Esophagus (tissue), 2 donors: ENCODE data around the gene NECTIN2. TPM values are rescaled to one million over a fixed set of nuclear protein-coding genes. Genes with fewer than 3 reads are reported as not detected.
A peak's percentile ranks its signal among the peaks of the same experiment; 100 is the strongest.
"Not testable (repeated sequence)": the region's sequence is repeated elsewhere in the genome, so short reads cannot be mapped to it uniquely, and the experiment has no call there.

Experiments
- H3K27ac ChIP-seq, 2 donors: one replicate each; pipeline ENCODE4 v1.5.1; 2013; ENCODE audit warnings: low read depth in 2 of 2, mild to moderate bottlenecking in 2 of 2, inconsistent platforms in 1 of 2, low read length in 1 of 2, moderate library complexity in 1 of 2
- H3K27me3 ChIP-seq, 2 donors: one replicate each; pipeline ENCODE4 v1.6.1; 2013; ENCODE audit warnings: low read length in 2 of 2, control low read depth in 1 of 2, mild to moderate bottlenecking in 1 of 2; ENCODE audit not compliant: insufficient read depth in 2 of 2, control insufficient read depth in 1 of 2
- H3K36me3 ChIP-seq, 2 donors: one replicate each; pipeline ENCODE4 v1.6.1; 2013; ENCODE audit warnings: low read length in 1 of 2; ENCODE audit not compliant: control insufficient read depth in 2 of 2, insufficient read depth in 2 of 2
- H3K4me1 ChIP-seq, 2 donors: one replicate each; pipeline ENCODE4 v1.6.1; 2013; ENCODE audit warnings: low read length in 1 of 2; ENCODE audit not compliant: control insufficient read depth in 2 of 2, insufficient read depth in 2 of 2
- H3K4me3 ChIP-seq, 2 donors: one replicate each; pipeline ENCODE4 v1.5.1; 2013; ENCODE audit warnings: low read length in 2 of 2, mild to moderate bottlenecking in 2 of 2, low read depth in 1 of 2, moderate library complexity in 1 of 2
- H3K9me3 ChIP-seq, 2 donors: one replicate each; pipeline ENCODE4 v1.6.1; 2013; ENCODE audit warnings: mild to moderate bottlenecking in 2 of 2, low read depth in 1 of 2, low read length in 1 of 2, moderate library complexity in 1 of 2; ENCODE audit not compliant: control insufficient read depth in 2 of 2, insufficient read depth in 1 of 2
- WGBS, 2 donors: extraction: QIAGEN DNeasy Blood & Tissue Kit; methylation state at CpG; one replicate each; pipeline ENCODE4 v1.1.7; 2013; 5-methylcytosine and 5-hydroxymethylcytosine counted together
- polyA plus RNA-seq, 2 donors: library from polyadenylated mRNA; stranded (reverse); fragments of 200-250 nt; gene quantifications; one replicate each; pipeline ENCODE4 v1.2.3, GENCODE V29; 2013
- donor health status: healthy with polysubstance abuse.
- donor health status: Bipolar disorder and iron deficiency.

Gene NECTIN2
- polyA plus RNA-seq, 2 donors, result 58.7 to 60.9 TPM

DNA sequence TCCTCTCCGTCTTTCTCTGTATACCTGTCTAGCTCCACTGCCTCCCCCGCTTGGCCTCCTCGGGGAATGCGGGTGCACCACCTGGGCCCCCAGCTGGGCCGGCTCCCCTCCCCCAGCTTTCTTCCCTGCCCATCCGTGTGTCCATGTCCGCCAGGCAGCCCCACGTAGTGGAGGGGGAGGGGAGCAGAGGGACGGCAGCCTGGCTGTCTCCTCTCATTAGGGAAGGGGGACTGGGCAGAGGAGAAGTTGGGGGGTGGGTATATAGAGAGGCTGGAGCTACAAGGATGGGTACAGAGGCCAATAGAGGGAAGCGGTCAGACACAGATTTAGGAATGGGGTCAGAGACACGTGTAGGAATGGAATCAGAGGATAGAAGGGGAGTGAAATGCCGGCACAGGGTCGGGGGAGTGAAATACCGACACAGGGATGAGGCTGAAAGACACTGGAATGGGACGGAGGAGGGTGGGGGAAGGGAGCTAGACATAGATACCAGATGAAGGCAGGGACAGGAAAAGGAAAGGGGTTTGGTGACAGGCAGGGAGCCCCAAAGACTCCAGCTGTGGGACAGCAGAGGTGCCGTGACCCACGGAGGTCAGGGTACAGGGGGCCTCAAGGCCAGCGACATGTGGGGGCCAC is 2.8 kb downstream of the NECTIN2 start:
- no peaks in the 10 kb centered on the region for H3K27me3 ChIP-seq
- WGBS, 2 donors, result 41 to 45% methylated on average over 16 to 18 of the region's 18 CpGs
- peak overlapping the region; percentile 89 to 94 for H3K27ac ChIP-seq
- H3K4me1 ChIP-seq, result peaks cover 6 to 15% of the 10 kb centered on the region in 2 donors
- H3K4me3 ChIP-seq, result peak overlapping the region in 1 of 2 donors; percentile 13
- H3K36me3 ChIP-seq, result no peaks in the 10 kb centered on the region
- no peaks in the 10 kb centered on the region for H3K9me3 ChIP-seq

DNA sequence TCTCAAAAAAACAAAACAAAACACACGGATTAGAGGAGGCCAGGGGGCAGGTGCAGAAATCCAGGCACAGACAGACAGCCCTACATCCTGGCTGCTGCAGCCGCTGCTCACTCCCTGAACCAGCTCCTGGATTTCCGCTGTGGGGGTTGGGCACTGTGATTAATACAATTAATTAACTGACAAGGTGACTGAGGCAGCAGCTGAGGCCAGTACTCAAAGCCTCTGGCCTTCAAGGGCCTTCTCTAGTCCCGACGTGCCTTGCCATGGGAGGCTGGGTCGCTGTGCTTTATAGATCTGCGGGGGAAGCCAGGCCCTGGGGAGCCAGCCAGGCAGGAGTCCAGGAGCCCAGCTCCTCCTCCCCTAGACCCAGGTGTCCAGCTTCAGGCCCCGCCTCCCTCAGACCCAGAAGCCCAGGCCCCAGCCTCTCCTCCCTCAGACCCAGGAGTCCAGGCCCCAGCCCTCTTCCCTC is 4.6 kb downstream of the NECTIN2 start:
- H3K4me3 ChIP-seq, result no peak overlapping the region
- no peaks in the 10 kb centered on the region for H3K36me3 ChIP-seq
- 57 to 66% methylated on average over 8 of the region's 8 CpGs for WGBS, 2 donors
- no peaks in the 10 kb centered on the region for H3K9me3 ChIP-seq
- H3K27me3 ChIP-seq, result no peaks in the 10 kb centered on the region
- peaks cover 6 to 15% of the 10 kb centered on the region in 2 donors for H3K4me1 ChIP-seq
- H3K27ac ChIP-seq, result peak overlapping the region in 1 of 2 donors; percentile 26

- H3K4me3 ChIP-seq, result no peak overlapping the region
- H3K36me3 ChIP-seq, result no peaks in the 10 kb centered on the region
- H3K27me3 ChIP-seq, result no peaks in the 10 kb centered on the region
- no peak overlapping the region for H3K27ac ChIP-seq
- no peaks in the 10 kb centered on the region for H3K9me3 ChIP-seq
- WGBS, 2 donors, result 78 to 79% methylated on average over 2 of the region's 2 CpGs
- H3K4me1 ChIP-seq, result peaks cover 6 to 15% of the 10 kb centered on the region in 2 donors
These were observed 5.3 kb downstream of the NECTIN2 start for GRCh38 chr19:44851427-44851826.

- Histone ChIP-seq H3K27me3 (no peaks in the 10 kb centered on the region), H3K36me3 (peaks cover 0 to 7% of the 10 kb centered on the region in 2 donors), H3K9me3 (no peaks in the 10 kb centered on the region), H3K4me3 (no peak overlapping the region), H3K4me1 (peaks cover 0 to 6% of the 10 kb centered on the region in 2 donors), H3K27ac (no peak overlapping the region)
- 89% methylated on average over 1 of the region's 1 CpG for WGBS, 2 donors
These were observed 9.5 kb downstream of the NECTIN2 start for GRCh38 chr19:44855606-44856005.

- Histone ChIP-seq H3K4me3 (no peak overlapping the region), H3K27ac (peak overlapping the region in 1 of 2 donors; percentile 8), H3K4me1 (peaks cover 0 to 2% of the 10 kb centered on the region in 2 donors), H3K36me3 (peaks cover 0 to 7% of the 10 kb centered on the region in 2 donors), H3K27me3 (no peaks in the 10 kb centered on the region), H3K9me3 (no peaks in the 10 kb centered on the region)
- 59 to 67% methylated on average over 10 of the region's 10 CpGs for WGBS, 2 donors
These were observed 10.5 kb downstream of the NECTIN2 start for GRCh38 chr19:44856421-44857083.

- no peak overlapping the region for H3K4me3 ChIP-seq
- H3K36me3 ChIP-seq, result peaks cover 0 to 7% of the 10 kb centered on the region in 2 donors
- no peaks in the 10 kb centered on the region for H3K27me3 ChIP-seq
- H3K9me3 ChIP-seq, result no peaks in the 10 kb centered on the region
- WGBS, 2 donors, result 52 to 65% methylated on average over 4 of the region's 4 CpGs
- no peaks in the 10 kb centered on the region for H3K4me1 ChIP-seq
- H3K27ac ChIP-seq, result no peak overlapping the region
These were observed 11.7 kb downstream of the NECTIN2 start for GRCh38 chr19:44857837-44858236.

DNA sequence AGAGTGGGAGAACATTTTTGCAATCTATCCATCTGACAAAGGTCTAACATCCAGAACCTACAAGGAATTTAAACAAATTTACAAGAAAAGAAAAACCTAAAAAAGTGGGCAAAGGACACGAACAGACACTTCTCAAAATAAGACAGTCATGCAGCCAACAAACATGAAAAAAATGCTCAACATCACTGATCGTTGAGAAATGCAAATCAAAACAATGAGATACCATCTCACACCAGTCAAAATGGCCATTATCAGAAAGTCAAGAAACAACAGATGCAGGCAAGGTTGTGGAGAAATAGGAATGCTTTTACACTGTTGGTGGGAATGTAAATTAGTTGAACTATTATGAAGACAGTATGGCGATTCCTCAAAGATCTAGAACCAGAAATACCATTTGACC is 15.5 kb downstream of the NECTIN2 start:
- H3K27ac ChIP-seq, H3K4me1 ChIP-seq, H3K4me3 ChIP-seq, H3K9me3 ChIP-seq, H3K27me3 ChIP-seq: not testable (repeated sequence)
- H3K36me3 ChIP-seq, result peaks cover 0 to 15% of the 10 kb centered on the region in 2 donors
- 84 to 86% methylated on average over 3 of the region's 3 CpGs for WGBS, 2 donors

- Histone ChIP-seq H3K36me3 (peaks cover 0 to 20% of the 10 kb centered on the region in 2 donors), H3K4me1 (peaks cover 5 to 6% of the 10 kb centered on the region in 2 donors), H3K4me3 (no peak overlapping the region), H3K9me3 (no peaks in the 10 kb centered on the region), H3K27ac (no peak overlapping the region), H3K27me3 (no peaks in the 10 kb centered on the region)
- 93 to 97% methylated on average over 2 of the region's 2 CpGs for WGBS, 2 donors
These were observed 17.9 kb downstream of the NECTIN2 start for GRCh38 chr19:44863990-44864389.

GRCh38 chr19:44865196-44865767 is 19.2 kb downstream of the NECTIN2 start:
- H3K36me3 ChIP-seq, result peaks cover 0 to 14% of the 10 kb centered on the region in 2 donors

More at GRCh38 chr19:44865196-44865767, 19.2 kb downstream of the NECTIN2 start:
- H3K4me3 ChIP-seq, result no peak overlapping the region
- no peaks in the 10 kb centered on the region for H3K27me3 ChIP-seq
- no peak overlapping the region for H3K27ac ChIP-seq
- 93% methylated on average over 27 of the region's 27 CpGs for WGBS, 2 donors
- no peaks in the 10 kb centered on the region for H3K9me3 ChIP-seq
- H3K4me1 ChIP-seq, result peaks cover 5 to 6% of the 10 kb centered on the region in 2 donors
